ENCODE results near the gene DNAJC1.
"Not testable (repeated sequence)": the region's sequence is repeated elsewhere in the genome, so short reads cannot be mapped to it uniquely, and the experiment has no call there.

DNAJC1 gene

DNA sequence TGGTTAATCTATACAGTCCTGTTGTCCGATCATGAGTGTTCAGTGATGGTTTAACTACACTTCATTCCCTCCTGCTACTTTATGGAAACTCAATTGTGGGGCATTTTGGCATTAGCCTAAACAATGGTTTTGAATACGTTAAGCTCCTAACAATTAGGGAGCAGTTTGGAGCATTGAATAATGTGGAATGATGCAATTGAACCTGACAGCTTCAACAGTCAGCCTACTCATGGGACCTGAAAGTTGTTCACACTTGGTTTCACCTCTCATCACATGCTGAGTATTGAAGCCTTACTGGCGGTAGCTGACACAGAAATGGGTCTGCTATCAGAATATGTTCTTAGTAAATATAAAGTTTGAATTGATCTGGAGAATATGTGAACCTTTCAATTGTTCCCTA lies 283.4 kb downstream of the DNAJC1 start:
- TF ChIP-seq ZFX (IDR thresholded peaks at IDR 0.05; ENCODE audit: borderline replicate concordance) = no peak
- TF ChIP-seq, protein P1, sequence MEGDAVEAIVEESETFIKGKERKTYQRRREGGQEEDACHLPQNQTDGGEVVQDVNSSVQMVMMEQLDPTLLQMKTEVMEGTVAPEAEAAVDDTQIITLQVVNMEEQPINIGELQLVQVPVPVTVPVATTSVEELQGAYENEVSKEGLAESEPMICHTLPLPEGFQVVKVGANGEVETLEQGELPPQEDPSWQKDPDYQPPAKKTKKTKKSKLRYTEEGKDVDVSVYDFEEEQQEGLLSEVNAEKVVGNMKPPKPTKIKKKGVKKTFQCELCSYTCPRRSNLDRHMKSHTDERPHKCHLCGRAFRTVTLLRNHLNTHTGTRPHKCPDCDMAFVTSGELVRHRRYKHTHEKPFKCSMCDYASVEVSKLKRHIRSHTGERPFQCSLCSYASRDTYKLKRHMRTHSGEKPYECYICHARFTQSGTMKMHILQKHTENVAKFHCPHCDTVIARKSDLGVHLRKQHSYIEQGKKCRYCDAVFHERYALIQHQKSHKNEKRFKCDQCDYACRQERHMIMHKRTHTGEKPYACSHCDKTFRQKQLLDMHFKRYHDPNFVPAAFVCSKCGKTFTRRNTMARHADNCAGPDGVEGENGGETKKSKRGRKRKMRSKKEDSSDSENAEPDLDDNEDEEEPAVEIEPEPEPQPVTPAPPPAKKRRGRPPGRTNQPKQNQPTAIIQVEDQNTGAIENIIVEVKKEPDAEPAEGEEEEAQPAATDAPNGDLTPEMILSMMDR (IDR thresholded peaks at IDR 0.05) = no peak
- no peak overlapping the region for H3K27ac ChIP-seq

DNA sequence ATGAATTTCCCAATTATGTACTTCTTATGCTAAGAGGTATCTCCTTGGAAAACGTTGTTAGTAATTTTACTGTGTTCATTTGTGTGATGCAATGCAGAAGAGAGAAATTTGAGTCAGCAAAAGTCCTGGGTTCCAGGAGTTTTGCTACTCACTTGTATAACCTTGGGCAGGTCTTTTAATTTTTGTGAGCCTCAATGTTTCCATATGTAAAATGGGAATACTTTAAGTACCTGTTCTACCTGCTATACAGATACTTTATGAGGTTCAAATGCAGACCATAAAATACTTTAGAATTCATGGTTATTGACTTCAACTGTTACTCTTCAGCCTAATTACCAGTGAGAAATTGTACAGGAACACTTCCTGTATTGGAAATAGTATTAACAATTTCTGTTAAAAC lies 284.0 kb downstream of the DNAJC1 start:
- TF ChIP-seq, protein P1 (IDR thresholded peaks at IDR 0.05) = no peak
- TF ChIP-seq ZFX (IDR thresholded peaks at IDR 0.05; ENCODE audit: borderline replicate concordance) = no peak
- no peak overlapping the region for H3K27ac ChIP-seq

DNA sequence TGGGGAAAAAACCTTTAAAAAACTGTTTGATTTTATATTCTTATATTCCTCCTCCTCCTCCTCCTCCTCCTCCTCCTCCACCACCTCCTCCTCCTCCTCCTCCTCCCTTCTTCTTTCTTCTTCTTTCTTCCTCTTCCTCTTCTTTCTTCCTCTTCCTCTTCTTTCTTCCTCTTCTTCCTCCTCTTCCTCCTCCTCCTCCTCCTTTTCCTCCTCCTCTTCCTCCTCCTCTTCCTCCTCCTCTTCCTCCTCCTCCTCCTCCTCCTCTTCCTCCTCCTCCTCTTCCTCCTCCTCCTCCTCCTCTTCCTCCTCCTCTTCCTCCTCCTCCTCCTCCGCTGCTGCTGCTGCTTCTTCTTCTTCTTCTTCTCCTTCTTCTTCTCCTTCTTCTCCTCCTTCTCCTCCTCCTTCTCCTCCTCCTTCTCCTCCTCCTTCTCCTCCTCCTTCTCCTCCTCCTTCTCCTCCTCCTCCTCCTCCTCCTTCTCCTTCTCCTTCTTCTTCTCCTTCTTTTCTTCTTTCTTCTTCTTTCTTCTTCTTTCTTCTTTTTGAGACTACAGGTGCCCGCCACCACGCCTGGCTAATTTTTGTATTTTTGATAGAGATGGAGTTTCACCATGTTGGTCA lies 286.0 kb downstream of the DNAJC1 start:
- H3K27ac ChIP-seq = not testable (repeated sequence)

DNA sequence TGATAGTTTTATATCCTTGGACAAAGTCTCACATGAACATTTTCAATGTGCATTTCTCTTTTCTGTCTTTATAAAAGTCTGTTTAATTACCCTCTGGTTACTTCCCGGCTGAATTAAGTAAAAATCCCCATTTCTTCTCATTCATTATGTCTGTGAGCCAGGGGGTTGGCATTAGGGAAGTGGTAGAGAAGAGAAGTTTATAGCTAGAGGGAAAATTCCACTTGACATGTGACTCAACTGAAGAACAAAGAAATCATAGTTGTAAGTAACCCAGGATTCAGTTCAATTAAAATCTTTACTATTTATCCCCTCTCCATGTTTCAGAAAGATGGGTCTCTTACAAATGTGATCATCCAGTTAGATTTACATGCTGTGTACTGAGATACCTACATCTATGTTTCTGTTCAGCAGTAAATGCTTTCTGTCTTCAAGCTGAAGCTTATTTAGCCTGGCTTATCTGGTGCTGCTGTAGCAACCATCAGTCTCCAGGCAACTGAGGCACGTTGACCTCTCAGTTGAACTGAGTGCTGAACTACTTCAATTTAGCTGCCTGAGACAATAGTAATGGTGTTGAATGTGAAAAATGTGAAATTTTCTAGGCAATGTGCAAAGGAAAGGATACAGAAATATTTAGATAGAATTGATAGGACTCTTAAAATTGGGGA lies 287.9 kb downstream of the DNAJC1 start:
- no peak overlapping the region for H3K27ac ChIP-seq
- no peak for TF ChIP-seq ZFX (IDR thresholded peaks at IDR 0.05; ENCODE audit: borderline replicate concordance)
- TF ChIP-seq, protein P1 (IDR thresholded peaks at IDR 0.05) = no peak

DNA sequence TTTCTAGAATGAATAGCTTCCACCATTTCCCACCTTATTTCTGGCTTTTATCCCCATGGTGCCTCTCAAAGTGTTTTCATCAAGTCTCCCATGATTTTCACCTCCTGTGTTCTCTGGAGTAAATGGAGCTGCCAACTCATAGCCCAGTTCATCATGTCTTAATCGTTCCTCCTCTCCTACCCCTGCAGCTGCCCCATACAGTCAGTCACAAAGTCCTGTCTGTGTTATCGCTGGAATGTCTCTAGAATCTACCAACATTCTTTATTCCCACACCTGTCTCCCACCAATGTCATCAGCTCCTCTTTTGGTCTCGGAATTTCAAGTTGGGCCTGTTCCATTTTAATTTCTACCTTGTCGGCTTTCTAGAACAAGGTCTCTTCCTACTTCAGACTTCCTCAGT lies 290.6 kb downstream of the DNAJC1 start:
- TF ChIP-seq, protein P1 (IDR thresholded peaks at IDR 0.05) = no peak
- TF ChIP-seq ZFX (IDR thresholded peaks at IDR 0.05; ENCODE audit: borderline replicate concordance) = no peak
- no peak overlapping the region for H3K27ac ChIP-seq

DNA sequence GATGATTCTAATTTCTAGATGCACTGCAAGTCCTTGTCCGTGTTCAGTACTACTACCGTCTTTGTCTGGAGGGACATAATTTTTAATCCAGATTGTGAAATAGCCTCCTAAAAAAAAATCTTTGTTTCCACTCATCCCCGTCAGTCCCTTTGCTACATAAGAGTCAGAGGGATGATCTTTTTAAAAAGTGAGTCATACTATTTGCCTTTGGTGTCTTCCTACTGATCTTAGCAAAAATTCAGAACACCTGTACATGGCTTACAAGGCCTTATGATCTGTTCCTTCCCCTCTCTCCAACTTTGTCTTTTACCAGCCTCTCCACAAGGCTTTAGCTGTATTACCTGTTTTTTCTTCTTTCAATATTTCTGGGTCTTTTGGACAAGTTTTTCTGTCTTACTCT lies 296.0 kb downstream of the DNAJC1 start:
- H3K27ac ChIP-seq = no peak overlapping the region
- no peak for TF ChIP-seq ZFX (IDR thresholded peaks at IDR 0.05; ENCODE audit: borderline replicate concordance)
- TF ChIP-seq, protein P1 (IDR thresholded peaks at IDR 0.05) = no peak

Measured in 22Rv1 (cell line).